BLaER1 treated with 17β-estradiol and CSF1 and Interleukin-3, amounts not matched to agents 10 nM and 100 nM (cell line): Measurements from ENCODE around the gene ARHGAP4.

ENCODE experiments used
- H3K27ac ChIP-seq, 11 experiments: shearing (Covaris generic); formaldehyde crosslinking; 2 replicates each; pipeline ENCODE4 v1.8.1; 2022
- H3K27me3 ChIP-seq, 11 experiments: shearing (Covaris generic); formaldehyde crosslinking; 2 replicates each; pipeline ENCODE4 v1.8.1; 2022
- H3K36me3 ChIP-seq, 11 experiments: shearing (Covaris generic); formaldehyde crosslinking; 2 replicates each; pipeline ENCODE4 v1.8.1; 2022
- H3K4me1 ChIP-seq, 10 experiments: shearing (Covaris generic); formaldehyde crosslinking; 2 replicates each; pipeline ENCODE4 v1.8.1; 2022
- H3K4me2 ChIP-seq, 11 experiments: shearing (Covaris generic); formaldehyde crosslinking; 2 replicates each; pipeline ENCODE4 v1.8.1; 2022
- H3K4me3 ChIP-seq, 10 experiments: shearing (Covaris generic); formaldehyde crosslinking; 2 replicates each; pipeline ENCODE4 v1.8.1; 2022
- H3K9ac ChIP-seq, 11 experiments: shearing (Covaris generic); formaldehyde crosslinking; 2 replicates each; pipeline ENCODE4 v1.8.1; 2022
- H3K9me3 ChIP-seq, 11 experiments: shearing (Covaris generic); formaldehyde crosslinking; replicated peaks in 1 of 11; 2 replicates each; pipeline ENCODE4 v1.8.1; 2022
- H4K20me1 ChIP-seq, 11 experiments: shearing (Covaris generic); formaldehyde crosslinking; 2 replicates each; pipeline ENCODE4 v1.8.1; 2022
- Cebpa-rat ChIP-seq, 11 experiments: shearing (Covaris generic); IDR thresholded peaks; 2 replicates each; pipeline ENCODE4 v1.8.1; 2022

ARHGAP4 gene

DNA sequence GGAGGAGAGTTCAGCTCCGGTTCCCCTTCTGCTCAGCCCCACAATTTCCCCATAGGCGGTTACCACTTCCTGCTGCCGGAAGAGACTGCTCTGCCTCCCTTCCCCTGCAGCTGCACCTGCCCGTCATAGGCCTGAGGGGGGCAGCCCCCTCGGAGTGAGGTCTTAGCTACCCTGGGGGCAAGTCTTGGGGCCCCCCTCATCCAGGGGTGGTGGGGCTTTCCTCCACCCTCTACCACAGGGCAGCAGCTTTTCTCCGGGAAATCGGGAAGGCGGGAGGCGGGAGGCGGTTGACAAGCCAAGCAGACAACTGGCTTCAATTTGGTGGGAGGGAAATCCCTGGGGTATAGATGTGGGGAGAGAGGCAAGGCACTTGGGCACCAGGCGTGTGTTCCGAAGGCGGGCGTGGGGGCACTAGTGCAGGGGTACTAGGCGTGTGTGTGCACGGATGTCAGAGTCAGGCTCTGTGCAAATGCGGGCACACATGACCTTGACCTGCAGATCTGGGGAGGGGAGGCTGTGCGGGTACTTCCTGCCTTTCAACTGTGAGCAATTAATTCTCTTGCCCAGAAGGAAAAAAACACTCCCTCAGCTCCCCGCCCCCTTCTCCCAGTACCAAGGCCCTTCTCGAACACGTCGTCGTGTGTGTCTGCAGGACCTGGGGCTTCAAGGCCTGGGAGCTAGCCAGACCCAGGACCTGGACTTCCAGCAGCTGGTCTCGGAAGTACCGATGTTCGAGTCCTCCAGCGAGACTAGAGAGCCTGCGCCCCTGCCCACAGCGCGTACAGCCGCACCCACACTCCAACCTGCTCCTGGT lies 1.0 kb upstream of the ARHGAP4 start:
- Histone ChIP-seq H3K27ac (peak overlapping the region; percentile 82 to 100 (median 96)), H4K20me1 (peaks cover 81 to 97% (median 95%) of the 10 kb centered on the region in 11 experiments), H3K4me3 (peak overlapping the region; percentile 58 to 78 (median 69)), H3K4me2 (peak overlapping the region; percentile 87 to 99 (median 92)), H3K4me1 (peaks cover 63 to 93% (median 85%) of the 10 kb centered on the region in 10 experiments), H3K36me3 (peaks cover 17 to 28% (median 24%) of the 10 kb centered on the region in 11 experiments; a peak in 20 of 22 replicates), H3K9ac (peak overlapping the region; percentile 82 to 100 (median 94)), H3K27me3 (peaks cover 63 to 84% (median 69%) of the 10 kb centered on the region in 11 experiments), H3K9me3 (peaks cover 0 to 23% (median 0%) of the 10 kb centered on the region in 11 experiments; a peak in 3 of 22 replicates)
- peak in 7 of 11 experiments; percentile 12 to 73 (median 53); a peak in 7 of 22 replicates for TF ChIP-seq Cebpa-rat (IDR thresholded peaks at IDR 0.05)

DNA sequence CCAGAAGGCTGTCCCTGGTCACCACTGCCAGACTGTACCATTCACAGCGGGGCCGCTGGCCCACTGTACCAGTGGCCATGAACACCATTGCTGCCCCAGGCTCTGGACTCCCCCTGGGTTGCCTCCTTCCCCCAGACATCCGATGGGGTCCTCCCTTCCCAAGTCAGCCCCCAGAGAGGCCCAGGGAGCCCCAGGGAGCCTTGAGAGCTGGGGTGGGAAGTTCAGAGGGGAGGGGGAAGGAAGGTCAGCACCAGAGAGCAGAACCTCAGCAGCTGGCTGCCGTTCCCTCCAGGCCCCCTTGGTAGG lies 441 bp upstream of the ARHGAP4 start:
- H3K4me2 ChIP-seq = peak overlapping the region; percentile 87 to 99 (median 92)
- peak overlapping the region; percentile 52 to 78 (median 67) for H3K4me3 ChIP-seq
- peaks cover 0 to 23% (median 0%) of the 10 kb centered on the region in 11 experiments; a peak in 3 of 22 replicates for H3K9me3 ChIP-seq
- H3K4me1 ChIP-seq = peaks cover 63 to 93% (median 89%) of the 10 kb centered on the region in 10 experiments
- H3K9ac ChIP-seq = peak overlapping the region; percentile 82 to 100 (median 94)
- H4K20me1 ChIP-seq = peaks cover 81 to 97% (median 95%) of the 10 kb centered on the region in 11 experiments
- TF ChIP-seq Cebpa-rat (IDR thresholded peaks at IDR 0.05) = no peak
- peaks cover 63 to 84% (median 69%) of the 10 kb centered on the region in 11 experiments for H3K27me3 ChIP-seq
- peaks cover 12 to 27% (median 19%) of the 10 kb centered on the region in 11 experiments; a peak in 18 of 22 replicates for H3K36me3 ChIP-seq
- peak overlapping the region; percentile 84 to 100 (median 96) for H3K27ac ChIP-seq

DNA sequence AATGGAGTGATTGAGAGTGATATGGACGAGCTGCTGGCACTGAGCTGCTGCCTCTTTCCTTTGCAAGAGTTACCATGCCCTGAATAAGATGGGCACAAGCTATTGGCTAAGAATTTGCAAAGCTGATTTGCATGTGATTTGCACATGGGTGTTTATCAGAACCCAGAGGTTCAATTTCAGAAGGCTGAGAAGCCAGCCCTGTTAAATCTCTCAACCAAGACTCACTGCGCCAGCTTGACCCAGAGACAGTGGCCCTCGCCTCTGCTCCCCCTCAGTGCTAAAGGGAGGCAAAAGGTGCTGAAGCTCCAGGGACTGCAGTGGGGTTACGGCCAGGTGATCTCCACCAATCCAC lies 701 bp downstream of the ARHGAP4 start:
- peak overlapping the region; percentile 87 to 99 (median 92) for H3K4me2 ChIP-seq
- H3K4me3 ChIP-seq = peak overlapping the region; percentile 52 to 78 (median 67)
- peak overlapping the region; percentile 84 to 100 (median 96) for H3K27ac ChIP-seq

DNA sequence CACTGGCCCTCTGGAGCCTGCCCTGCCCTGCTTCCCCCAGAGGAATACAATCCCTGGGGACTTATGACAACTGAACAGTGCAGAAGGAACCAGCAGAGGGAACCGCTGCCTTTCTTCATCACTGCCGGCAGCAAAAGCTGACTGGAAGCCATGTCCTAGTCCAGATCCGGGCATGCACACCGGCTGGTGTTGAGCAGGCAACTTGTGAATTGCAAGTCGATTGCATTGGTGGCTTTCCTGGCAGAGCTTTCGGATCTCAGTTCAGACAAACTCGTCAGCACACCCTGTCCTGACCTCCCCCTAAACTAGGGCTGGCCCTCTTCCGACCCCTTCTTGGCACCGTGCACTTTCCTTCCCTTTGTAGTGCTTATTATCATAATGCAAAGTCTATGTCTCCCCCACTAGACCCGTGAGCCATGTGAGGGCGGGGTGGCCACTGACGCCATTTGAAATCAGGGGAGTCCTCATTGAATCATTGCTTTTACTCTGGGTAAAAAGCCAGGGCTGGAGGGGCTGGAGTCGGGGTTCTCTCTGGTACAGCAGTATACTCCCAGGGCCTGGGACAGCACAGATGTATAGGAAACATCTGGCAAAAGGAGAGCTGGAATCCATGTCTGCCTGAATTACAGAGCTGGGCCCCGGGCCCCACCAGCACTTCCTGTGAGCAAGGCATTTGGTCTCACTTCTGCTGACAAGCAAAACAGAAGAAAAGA lies 1.8 kb downstream of the ARHGAP4 start:
- Histone ChIP-seq H3K27me3 (peaks cover 67 to 84% (median 69%) of the 10 kb centered on the region in 11 experiments), H3K27ac (peak overlapping the region; percentile 29 to 100 (median 96); a peak in 21 of 22 replicates), H3K4me2 (peak overlapping the region; percentile 87 to 99 (median 92)), H3K4me3 (peak overlapping the region; percentile 52 to 78 (median 67)), H3K9me3 (peaks cover 0 to 23% (median 0%) of the 10 kb centered on the region in 11 experiments; a peak in 3 of 22 replicates), H4K20me1 (peaks cover 81 to 97% (median 95%) of the 10 kb centered on the region in 11 experiments), H3K36me3 (peaks cover under 1 to 27% (median 22%) of the 10 kb centered on the region in 11 experiments; a peak in 21 of 22 replicates), H3K4me1 (peaks cover 46 to 87% (median 77%) of the 10 kb centered on the region in 10 experiments), H3K9ac (peak overlapping the region; percentile 82 to 100 (median 94))
- TF ChIP-seq Cebpa-rat (IDR thresholded peaks at IDR 0.05) = peak in 1 of 11 experiments; percentile 67; a peak in 2 of 22 replicates

More for the DNA sequence above, 701 bp downstream of the ARHGAP4 start:
- H3K9me3 ChIP-seq = peaks cover 0 to 23% (median 0%) of the 10 kb centered on the region in 11 experiments; a peak in 3 of 22 replicates
- peaks cover 63 to 84% (median 69%) of the 10 kb centered on the region in 11 experiments for H3K27me3 ChIP-seq
- peak overlapping the region; percentile 82 to 100 (median 94) for H3K9ac ChIP-seq
- H3K36me3 ChIP-seq = peaks cover 9 to 27% (median 19%) of the 10 kb centered on the region in 11 experiments
- TF ChIP-seq Cebpa-rat (IDR thresholded peaks at IDR 0.05) = no peak
- peaks cover 56 to 93% (median 87%) of the 10 kb centered on the region in 10 experiments for H3K4me1 ChIP-seq
- peaks cover 81 to 97% (median 95%) of the 10 kb centered on the region in 11 experiments for H4K20me1 ChIP-seq

DNA sequence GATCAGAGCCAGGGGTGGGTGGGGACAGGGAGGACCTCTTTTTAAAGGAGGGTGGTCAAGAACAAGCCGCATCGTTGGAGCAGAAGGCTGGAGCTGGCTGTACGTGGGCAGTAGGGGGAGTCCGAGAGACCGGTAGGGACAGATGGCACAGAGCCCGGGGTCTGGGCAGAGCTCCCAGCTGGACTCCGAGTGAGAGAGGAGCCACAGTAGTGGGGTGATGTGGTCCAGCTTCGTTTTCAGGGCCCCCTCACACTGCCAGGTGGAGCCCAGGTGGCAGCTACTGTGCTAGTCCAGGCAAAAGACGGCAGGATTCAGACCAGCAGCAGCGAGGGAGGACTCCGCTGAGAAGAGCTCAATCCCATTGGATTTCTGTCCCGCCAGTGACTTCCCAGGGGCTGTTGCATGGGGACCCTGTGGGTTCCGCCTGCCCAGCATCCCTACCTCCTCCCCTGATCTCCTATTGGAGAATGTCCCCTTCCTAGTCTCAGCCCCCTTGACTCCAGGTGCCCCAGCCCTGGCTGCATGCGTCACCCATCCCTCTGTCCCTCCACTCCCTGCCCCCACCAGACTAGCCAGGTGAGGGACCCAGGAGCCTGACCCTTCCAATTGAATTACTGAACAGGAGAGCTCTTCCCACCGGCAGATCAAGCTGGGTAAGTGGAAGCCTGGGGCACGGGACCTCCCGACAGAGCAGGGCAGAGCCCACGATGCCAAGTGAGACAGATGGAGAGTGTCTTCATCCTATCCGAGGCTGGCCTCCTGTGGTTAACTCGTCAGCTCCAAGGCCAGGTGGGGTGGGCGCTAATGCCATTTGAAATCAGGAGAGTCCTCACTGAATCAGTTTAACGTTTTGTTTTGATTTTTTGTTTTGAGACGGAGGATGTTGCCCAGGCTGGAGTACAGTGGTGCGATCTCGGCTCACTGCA lies 2.9 kb downstream of the ARHGAP4 start:
- peak overlapping the region in 9 of 10 experiments; percentile 32 to 78 (median 68); a peak in 15 of 20 replicates for H3K4me3 ChIP-seq
- H3K27ac ChIP-seq = peak overlapping the region in 9 of 11 experiments; percentile 96 to 100 (median 97); a peak in 15 of 22 replicates
- peak overlapping the region; percentile 87 to 99 (median 92) for H3K4me2 ChIP-seq
- H3K9me3 ChIP-seq = peaks cover 0 to 23% (median 0%) of the 10 kb centered on the region in 11 experiments; a peak in 3 of 22 replicates
- H3K4me1 ChIP-seq = peaks cover 38 to 78% (median 68%) of the 10 kb centered on the region in 10 experiments
- peaks cover 6 to 38% (median 34%) of the 10 kb centered on the region in 11 experiments; a peak in 20 of 22 replicates for H3K36me3 ChIP-seq
- peaks cover 78 to 94% (median 80%) of the 10 kb centered on the region in 11 experiments for H3K27me3 ChIP-seq
- TF ChIP-seq Cebpa-rat (IDR thresholded peaks at IDR 0.05) = no peak
- peak overlapping the region; percentile 50 to 100 (median 92); a peak in 19 of 22 replicates for H3K9ac ChIP-seq
- peaks cover 84 to 99% (median 99%) of the 10 kb centered on the region in 11 experiments for H4K20me1 ChIP-seq

DNA sequence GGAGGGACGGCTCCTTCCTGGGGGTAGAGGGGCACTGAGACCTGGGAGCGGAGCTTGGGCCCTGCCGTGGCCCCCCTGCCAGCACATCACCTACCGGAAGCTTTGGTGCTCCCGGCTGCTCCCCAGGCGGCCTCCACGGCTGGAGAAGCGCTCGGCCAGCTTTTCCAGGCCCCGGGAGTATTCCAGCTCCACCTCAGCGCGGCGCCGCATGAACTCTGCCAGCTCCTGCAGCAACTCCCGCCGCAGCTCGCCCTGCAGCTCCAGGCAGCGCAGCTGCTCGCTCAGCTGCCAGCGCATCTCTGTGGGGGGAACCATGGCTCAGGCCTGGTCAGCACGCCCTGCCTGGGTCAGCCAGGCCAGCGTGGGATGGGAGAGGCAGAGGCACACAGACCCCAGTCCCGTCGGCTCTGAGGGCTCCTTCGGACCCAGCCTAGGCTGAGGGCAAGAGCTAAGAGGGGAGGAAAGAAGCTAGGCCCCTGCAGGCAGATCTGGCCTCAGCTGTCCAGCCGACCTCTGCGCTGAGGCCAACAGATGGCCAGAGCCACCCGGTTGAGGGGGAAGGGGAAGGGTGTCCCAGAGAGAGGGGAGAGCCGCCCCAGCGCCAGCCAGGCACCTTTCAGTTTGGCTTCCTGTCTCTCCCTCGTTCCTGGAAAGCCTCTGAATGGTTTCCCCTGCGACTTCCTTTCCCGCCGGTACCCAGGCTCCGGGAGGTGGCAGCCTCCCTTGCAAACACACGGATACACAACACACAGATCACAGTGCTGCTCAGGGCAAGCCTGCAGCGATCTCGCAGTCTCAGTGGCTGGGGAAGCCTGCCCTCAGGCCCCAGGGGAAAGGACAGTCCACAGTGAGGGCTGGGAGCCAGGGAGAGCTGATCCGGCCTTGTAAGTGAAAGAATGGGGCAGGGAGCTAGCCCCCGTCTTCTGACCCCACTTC lies 4.3 kb downstream of the ARHGAP4 start:
- peak overlapping the region; percentile 87 to 99 (median 92) for H3K4me2 ChIP-seq

More for the DNA sequence above, 4.3 kb downstream of the ARHGAP4 start:
- H3K27ac ChIP-seq = peak overlapping the region in 5 of 11 experiments; percentile 17 to 47 (median 35); a peak in 5 of 22 replicates
- H3K27me3 ChIP-seq = peaks cover 91 to 99% (median 94%) of the 10 kb centered on the region in 11 experiments
- peaks cover 13 to 51% (median 45%) of the 10 kb centered on the region in 11 experiments; a peak in 21 of 22 replicates for H3K36me3 ChIP-seq
- peak overlapping the region in 10 of 11 experiments; percentile 33 to 100 (median 48); a peak in 13 of 22 replicates for H3K9ac ChIP-seq
- H4K20me1 ChIP-seq = peaks cover 77 to 100% (median 98%) of the 10 kb centered on the region in 11 experiments
- peaks cover 29 to 67% (median 57%) of the 10 kb centered on the region in 10 experiments for H3K4me1 ChIP-seq
- H3K4me3 ChIP-seq = peak overlapping the region in 7 of 10 experiments; percentile 25 to 78 (median 72); a peak in 11 of 20 replicates
- no peak for TF ChIP-seq Cebpa-rat (IDR thresholded peaks at IDR 0.05)
- H3K9me3 ChIP-seq = peaks cover 0 to 15% (median 0%) of the 10 kb centered on the region in 11 experiments; a peak in 3 of 22 replicates
